NCI-H146 treated with DMSO at 0.1 percent for 48 hours (cell line): ENCODE results near the gene PTBP3.
"Not testable (repeated sequence)": the region's sequence is repeated elsewhere in the genome, so short reads cannot be mapped to it uniquely, and the experiment has no call there.

ENCODE experiments used
- DNase-seq: peaks from one replicate; lab custom pipeline; 2025; ENCODE audit not compliant: unreplicated experiment; lab: John Stamatoyannopoulos, UW

PTBP3 gene

DNA sequence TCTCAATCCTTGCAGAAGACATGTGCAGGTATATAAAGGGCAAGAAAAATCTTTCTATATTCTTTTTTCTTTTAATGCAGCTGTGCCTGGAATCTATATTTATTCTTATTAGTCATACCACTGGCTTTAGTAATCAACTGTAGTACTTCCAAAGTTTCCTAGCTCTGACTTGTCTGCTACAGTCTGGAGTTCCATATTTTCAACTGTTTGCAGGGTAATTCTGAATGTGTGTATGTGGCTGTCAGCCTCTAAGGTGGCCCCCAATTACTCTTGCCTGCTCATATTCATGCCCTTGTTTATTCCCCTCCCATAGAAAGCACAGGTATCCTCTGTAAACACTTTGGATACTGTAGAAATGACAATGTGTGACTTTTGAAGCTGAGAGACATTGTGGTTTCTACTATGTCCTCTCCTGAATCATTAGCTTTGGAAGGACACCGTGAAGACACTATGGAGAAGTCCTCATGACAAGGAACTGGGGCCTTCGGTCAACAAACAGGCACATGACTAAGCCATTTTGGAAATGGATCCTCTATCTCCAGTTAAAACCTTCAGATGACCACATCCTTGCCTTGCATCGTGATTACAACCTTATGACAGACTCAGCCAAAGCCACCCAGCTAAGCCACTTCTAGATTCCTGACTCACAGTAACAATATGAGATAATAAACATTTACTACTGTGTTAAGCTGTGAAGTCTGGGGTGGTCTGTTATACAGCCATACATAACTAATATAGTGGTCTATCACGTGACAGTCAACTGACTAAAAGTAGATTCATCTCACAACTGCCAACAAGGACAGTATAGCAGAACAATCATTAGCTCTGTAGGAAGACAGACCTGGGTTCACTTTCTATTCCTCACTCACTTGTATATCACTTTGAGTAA lies 108.8 kb downstream of the PTBP3 start:
- no peak for DNase-seq

DNA sequence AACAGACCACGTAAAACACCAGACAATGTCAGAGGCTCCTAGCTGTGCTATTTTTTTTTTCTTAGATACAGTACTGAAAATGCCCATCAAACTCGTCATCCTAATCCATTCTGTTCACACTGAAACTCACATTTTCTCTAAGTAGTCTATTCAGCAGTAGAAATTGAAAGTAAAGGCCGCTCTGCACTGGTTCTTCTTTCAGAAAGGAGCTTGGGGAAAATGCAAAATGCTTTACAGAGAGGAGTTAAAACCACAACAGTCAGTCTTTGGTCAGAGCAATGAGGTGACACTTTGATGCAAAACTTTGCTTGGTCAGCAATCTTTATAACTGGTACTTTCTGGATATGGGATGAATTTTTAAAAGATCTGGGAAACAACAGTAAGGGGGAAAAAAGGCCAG lies 114.5 kb downstream of the PTBP3 start:
- no peak for DNase-seq

DNA sequence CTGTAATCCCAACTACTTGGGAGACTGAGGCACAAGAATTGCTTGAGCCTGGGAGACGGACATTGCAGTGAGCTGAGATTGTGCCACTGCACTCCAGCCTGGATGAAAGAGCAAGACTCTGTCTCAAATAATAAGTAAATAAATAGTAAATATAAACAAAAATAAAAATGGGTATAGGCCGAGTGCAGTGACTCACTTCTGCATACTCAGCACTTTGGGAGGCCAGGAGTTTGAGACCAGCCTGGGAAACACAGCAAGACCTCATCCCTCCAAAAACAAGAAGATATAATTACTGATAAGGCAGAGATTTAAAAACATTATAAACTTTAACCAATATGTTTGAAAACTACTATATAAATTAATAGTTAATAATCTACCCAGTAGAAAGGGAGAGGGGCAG lies 120.5 kb downstream of the PTBP3 start:
- no peak for DNase-seq

DNA sequence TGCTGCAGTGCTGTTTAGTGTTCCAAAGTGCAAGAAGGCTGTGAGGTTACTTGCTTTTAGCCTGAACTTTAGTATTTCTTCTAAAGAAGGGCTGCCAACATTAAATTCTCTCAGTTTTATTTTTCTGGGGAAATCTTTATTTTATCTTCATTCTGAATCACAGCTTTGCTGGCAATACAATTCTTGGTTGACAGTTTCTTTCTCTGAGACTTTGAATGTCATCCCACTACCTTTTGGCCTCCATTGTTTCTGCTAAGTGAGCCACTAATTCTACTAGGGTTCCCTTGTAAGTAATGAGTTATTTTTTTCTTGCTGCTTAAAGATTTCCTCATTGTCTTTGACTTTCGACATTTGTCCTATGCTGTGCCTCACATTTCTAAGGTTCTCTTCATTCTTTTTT lies 126.0 kb downstream of the PTBP3 start:
- DNase-seq = no peak

DNA sequence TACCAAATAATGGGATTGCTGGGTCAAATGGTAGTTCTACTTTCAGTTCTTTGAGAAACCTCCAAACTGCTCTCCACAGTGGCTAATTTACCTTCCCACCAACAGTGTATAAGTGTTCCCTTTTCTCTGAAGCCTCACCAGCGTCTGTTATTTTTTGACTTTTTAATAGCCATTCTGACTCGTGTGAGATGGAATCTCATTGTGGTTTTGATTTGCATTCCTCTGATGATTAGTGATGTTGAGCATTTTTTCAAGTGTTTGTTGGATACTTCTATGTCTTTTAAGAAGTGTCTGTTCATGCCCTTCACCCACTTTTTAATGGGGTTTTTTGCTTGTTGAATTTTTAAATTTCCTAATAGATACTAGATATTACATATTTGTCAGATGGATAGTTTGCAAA lies 129.9 kb downstream of the PTBP3 start:
- DNase-seq = no peak

DNA sequence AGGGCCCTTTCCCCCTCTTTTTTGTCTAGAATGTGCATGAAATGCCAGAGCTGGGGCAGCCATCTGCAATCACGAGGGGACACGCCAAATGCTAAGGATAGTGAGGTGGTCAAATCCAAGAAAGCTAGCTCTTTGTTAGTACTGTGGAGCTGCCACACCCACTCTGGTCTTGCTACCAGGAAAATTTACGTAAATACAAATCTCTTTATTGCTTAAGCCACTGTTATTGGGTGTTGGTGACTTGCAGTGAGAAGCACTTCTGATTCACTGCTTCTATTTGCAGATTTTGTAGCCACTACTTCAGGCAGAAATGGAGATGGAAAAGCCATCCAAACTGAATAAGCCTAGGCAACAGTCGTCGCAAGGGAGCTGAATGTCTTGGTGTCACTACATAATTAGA lies 132.7 kb downstream of the PTBP3 start:
- DNase-seq = no peak

DNA sequence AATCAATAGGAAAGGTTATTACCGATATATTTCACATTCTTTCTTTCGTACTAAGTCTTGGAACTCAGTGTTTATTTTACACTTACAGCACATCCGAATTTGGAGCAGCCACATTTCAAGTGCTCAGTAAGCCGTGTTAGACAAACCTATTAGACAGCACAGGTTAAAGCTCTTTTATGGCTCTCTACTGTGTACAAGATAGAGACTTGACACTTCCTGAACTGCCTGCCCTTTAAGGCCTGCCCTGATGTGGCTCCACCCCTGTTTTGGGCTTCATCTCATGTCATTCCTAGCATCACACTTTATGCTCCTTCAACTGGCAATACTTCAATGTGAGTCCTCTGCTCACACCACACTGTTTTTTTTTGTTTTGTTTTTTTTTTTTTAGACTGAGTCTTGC lies 134.8 kb downstream of the PTBP3 start:
- no peak for DNase-seq

DNA sequence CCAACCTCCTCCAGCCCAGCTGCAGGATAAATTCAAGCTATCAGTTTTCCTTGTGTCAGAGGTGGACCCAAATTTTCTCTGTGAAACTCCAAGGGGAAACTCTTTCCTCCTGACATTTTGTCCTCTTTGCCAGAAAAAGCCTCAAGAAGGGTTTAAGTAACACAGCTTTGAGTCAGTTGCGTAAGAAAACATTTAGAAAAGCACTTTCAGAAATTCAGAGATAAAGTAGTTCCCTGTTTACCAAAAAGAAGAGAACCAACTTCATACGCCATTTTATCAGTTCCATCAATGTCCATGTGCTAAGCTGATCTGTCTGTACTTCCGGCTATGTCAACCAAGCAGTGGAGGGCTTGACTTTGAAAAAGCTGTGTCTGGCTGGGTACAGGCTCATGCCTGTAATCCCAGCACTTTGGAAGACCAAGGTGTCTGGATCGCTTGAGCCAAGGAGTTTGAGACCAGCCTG lies 138.4 kb downstream of the PTBP3 start:
- DNase-seq = no peak

DNA sequence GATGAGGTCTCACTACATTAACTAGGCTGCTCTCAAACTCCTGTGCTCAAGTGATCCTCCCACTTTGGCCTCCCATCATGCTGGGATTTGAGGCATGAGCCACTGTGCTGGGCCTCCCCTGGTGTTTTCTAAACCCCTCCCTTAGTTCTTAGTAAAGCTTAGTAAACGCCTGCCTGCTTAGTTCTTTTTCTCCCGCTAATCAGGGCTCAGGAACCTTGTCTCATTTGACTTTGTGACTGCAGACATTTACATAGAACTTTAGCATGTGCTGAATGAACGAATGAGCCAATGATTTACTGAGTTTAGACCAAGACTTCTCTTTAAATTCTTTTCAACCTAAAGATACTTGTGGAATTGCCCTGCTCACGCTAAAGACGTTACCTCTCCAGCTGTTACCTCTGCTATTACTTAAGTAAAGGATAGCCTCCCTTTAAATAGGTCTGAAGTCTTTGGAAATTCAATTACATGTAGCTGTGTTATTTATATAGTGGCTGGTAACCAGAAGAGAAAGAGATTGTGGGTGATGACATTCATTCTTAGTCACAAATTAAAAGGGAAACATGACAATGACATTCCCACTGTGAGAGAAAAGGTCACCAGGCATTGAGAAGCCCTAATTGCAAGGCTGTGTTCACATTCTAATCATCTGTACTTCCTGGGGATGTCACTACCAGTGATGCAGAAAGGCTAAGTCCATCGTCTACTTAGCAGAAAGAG lies 139.7 kb downstream of the PTBP3 start:
- peak; percentile 62 for DNase-seq

DNA sequence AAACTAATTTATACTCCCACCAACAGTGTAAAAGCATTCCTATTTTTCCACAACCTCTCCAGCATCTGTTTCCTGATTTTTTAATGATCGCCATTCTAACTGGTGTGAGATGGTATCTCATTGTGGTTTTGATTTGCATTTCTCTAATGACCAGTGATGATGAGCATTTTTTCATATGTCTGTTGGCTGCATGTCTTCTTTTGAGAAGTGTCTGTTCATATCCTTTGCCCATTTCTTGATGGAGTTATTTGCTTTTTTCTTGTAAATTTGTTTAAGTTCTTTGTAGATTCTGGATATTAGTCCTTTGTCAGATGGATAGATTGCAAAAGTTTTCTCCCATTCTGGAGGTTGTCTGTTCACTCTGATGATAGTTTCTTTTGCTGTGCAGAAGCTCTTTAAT lies 143.1 kb downstream of the PTBP3 start:
- DNase-seq = not testable (repeated sequence)

DNA sequence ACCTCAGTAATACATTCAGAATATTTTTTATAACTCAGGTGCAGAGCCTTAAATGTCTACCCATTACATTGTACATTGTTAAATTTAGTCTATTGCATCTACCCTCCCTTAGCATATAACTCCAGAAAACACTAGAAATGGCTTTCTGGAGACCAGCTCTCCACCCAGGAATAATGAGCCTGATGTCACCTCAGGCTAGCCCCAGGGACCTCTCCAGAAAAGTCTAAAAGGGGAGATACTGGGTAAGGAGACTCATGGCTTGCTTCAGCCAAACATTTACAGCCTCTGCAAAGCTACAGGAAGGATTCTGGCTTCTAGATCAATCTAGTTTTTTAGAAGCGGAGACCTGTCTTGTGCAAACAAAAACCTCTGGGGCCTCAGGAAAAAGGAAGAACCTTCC lies 144.5 kb downstream of the PTBP3 start:
- DNase-seq = no peak

DNA sequence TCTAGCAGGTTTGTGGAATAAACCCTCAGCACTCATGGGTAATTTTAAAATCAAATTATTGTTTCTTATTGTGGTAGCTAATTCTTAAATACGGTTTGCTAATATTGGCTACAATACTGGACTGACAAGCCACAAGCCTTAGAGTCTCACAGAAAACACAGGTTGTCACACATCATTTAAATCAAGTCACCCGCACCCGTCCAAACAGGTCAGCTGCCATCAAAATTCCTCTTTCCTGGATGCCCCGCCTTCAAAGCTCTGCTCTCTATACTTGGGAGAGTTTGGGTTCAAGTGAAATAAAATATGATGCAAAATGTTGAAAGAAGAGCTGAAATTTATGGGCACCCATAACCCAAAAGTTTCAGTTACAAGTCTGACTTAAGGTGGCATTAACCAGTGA lies 146.0 kb downstream of the PTBP3 start:
- DNase-seq = no peak

DNA sequence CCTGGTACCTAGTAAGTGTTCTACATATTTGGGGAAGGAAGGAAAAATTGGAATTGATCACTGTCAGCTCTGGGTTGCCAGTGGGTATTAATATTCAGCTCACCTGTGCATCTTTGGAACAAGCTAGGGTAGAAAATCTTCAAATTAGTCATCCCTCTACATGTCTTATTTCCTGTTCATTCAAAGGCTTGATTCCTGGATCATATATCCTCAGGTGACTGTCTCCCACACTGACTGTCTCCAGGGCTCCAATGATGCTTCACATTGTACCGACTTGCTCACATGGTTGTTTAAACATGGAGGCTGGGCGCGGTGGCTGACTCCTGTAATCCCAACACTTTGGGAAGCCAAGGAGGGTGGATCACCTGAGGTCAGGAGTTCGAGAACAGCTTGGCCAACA lies 146.7 kb downstream of the PTBP3 start:
- no peak for DNase-seq

DNA sequence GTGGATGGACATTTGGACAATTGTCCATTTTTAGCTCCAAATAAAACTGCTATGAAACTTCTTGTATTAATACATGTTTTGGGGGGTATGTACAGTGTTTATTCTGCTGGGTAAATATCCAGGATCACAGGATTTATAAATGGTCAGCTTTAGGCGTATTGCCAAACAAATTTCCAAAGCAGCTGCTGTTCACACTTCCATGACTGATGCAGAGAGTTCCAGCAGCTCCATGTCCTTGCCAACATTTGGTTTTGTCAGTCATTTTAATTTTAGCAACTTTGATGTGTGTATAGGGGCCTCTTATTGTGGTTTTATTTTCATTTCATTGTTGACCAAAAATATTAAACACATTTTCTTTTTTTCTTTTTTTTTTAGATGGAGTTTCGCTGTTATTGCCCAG lies 148.5 kb downstream of the PTBP3 start:
- no peak for DNase-seq

DNA sequence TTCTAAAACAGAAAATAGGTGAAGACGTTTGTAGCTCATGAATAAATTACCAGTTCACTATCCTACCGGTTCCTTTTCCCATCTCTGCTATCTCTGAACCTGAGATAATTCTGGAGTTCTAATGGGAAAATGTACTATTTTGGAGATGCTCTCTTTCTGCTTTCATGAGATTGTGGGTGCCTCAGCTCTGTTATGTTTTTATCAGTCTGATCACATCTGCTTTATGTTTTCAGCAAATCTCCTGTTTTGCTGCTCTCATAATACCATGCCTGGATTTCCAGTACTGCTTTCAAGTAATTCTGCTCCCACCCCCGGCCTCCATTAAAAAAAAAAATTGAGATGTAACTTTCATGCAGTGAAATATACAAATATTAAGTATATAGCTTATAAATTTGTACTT lies 149.2 kb downstream of the PTBP3 start:
- no peak for DNase-seq

DNA sequence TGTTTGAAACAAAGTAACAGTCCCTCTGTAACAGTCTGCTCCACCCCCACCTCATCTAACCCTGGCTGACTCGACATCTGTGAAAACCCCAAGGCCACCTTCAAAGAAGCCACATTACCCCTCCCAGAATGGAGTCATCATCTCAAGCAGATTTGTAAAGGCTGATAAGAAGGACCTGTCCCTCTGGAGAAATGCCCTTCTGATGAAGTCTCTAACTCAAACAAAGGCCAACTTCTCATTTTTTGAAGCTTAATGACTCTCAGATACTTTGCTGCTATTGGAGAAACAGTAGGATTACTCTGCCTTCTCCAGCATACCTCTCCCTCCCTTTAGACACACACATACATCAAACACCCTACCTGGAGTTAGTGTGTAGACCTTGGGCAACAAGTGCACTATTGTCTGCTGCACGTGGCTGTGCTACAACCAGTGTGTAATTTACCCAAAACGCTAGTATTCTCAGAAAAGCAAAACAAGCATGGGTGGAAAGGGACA lies 153.0 kb downstream of the PTBP3 start:
- DNase-seq = no peak

DNA sequence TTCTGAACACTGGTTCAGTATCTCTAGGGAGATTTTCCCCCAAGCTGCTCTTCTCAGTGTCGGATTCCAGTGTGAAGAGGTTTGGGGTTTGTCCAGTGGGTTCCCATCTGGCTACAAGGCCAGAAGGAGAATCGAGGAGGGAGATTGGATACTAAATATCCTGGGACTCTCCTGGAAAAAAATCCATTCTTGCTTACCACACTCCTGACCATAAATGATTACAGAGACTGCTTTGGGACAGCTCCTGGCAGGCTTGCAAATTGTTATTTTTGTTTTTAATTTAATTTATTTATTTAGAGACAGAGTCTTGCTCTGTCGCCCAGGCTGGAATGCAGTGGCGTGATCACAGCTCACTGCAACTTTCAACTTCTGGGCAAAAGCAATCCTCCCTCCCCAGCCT lies 153.6 kb downstream of the PTBP3 start:
- DNase-seq = no peak

DNA sequence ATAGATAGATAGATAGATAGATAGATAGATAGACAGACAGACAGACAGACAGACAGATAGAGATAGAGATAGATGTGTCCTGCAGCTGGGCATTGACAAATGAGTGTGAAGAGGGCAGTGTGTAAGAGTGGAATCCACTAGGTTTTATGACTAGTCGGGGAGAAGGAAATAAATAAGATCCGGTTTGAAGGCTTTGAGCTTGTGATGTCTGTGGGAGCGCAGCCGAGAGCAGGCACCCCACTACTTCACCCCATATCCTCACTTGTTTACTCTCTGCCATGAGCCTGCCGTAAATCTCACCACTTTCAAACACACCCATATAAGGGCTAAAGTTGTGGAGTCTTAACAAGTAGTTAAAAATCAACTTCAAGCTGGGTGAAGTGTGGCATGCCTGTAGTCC lies 156.9 kb downstream of the PTBP3 start:
- no peak for DNase-seq

DNA sequence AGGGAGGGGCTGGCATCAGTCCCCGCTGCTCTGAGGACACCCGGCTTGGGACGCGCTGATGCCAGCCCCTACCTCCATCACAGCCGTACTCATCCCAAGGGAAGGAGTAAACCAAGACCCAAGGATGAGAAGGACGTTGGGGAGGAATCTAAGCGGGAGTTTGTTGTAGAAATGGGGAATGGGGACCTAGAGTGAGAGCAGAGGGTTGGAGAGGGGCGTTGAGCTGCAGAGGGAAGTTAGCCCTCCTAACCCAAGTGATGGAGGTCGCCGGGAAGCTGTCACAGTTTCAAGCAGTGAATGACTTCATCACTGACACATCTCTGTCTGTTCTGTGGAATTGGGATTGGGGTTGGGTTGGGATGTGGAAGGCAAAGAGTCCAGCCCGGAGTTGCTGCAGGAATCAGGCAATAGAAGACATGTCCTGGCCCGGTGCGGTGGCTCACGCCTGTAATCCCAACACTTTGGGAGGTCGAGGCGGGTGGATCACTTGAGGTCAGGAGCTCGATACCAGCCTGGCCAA lies 157.6 kb downstream of the PTBP3 start:
- no peak for DNase-seq

DNA sequence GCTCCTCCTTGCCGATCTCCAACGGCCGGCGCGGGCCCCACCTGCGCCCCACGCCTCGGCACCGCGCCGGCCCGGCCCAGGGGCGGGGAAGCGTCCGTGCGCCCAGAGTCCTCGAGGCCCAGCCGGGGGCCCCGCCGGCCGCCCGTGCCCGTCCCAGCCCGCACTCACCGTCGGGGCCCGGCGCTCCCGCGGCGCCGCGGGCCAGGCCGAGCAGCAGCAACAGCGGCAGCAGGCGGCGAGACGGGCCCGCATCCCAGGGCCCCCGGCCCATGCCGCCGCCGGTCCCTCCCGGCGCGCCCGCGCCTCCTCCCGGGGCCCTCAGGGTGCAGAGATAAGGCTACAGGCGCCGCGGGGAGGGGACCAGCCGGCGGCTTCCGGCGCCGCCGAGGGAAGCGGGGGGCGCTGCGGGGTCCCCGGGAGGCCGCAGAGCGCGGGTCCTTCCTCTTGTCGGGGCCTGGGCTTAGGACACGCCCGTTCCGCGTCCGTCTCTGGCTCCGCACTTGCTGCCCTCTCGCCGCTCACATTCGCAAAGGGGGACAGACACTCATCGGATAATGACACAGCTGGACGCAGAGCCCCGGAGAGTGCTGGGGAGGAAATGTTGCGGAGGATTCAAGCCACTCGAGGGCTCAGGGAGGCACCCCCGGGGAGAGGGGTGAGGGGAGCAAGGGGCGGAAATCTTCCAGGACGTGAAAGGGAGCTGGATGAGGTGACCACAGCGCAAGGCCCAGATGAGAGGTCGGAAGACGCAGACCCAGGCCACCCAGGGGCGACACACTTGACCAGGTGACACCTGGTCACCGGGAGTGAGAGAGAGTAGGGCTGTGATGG lies 158.2 kb downstream of the PTBP3 start, which contains the start of gene SUSD1:
TSS of gene SUSD1 (minus strand) at position 333 of the 831 bp plus-strand sequence. CDS start at position 271, 62 bp downstream.
- DNase-seq = no peak
